ENCODE measurements around the gene KLF13.

DNA sequence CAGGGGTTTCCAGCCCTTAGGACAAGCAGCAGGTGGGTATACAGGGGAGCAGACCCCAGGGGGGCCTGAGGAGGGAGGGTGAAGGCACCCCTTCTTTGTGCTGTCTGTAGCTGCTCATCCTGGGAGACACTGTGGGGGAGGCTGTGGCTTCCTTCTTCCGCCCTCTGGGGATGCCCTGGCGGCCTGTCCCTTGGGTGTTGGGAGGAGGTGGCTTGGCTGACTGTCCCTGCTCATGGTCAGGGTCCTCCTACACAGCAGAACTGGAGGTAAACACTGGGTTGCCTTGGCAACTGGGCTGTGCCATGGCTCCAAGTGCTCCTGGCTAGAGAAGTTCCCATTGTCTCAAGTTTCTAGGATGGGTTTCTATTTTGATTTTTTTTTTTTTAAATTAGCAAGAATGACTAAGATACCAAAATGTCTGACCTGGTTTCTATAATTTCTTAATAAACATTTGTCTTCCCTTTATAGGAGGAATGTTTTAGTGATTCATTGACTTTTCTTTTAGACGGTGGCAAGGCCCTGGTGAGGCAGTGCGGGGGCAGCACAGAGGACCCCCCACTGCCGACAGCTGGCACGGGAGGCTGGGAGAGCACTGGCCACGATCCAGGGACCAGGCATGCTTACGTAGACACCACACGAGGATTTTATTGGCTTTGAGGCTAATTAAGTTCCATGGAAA lies 12.4 kb downstream of the KLF13 start:
- TF ChIP-seq, protein P1, sequence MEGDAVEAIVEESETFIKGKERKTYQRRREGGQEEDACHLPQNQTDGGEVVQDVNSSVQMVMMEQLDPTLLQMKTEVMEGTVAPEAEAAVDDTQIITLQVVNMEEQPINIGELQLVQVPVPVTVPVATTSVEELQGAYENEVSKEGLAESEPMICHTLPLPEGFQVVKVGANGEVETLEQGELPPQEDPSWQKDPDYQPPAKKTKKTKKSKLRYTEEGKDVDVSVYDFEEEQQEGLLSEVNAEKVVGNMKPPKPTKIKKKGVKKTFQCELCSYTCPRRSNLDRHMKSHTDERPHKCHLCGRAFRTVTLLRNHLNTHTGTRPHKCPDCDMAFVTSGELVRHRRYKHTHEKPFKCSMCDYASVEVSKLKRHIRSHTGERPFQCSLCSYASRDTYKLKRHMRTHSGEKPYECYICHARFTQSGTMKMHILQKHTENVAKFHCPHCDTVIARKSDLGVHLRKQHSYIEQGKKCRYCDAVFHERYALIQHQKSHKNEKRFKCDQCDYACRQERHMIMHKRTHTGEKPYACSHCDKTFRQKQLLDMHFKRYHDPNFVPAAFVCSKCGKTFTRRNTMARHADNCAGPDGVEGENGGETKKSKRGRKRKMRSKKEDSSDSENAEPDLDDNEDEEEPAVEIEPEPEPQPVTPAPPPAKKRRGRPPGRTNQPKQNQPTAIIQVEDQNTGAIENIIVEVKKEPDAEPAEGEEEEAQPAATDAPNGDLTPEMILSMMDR (IDR thresholded peaks at IDR 0.05), result no peak
- no peak for TF ChIP-seq POLR2A (IDR thresholded peaks at IDR 0.05)

All from breast epithelium (tissue), 3 donors.